ELF-1 (cell line): ENCODE results near the gene TSFM.

ENCODE experiments used
- DNase-seq: peaks from one replicate; pipeline ENCODE4 v3.0.0-alpha.2; 2016; ENCODE audit warnings: low read depth, low spot score

Gene TSFM

DNA sequence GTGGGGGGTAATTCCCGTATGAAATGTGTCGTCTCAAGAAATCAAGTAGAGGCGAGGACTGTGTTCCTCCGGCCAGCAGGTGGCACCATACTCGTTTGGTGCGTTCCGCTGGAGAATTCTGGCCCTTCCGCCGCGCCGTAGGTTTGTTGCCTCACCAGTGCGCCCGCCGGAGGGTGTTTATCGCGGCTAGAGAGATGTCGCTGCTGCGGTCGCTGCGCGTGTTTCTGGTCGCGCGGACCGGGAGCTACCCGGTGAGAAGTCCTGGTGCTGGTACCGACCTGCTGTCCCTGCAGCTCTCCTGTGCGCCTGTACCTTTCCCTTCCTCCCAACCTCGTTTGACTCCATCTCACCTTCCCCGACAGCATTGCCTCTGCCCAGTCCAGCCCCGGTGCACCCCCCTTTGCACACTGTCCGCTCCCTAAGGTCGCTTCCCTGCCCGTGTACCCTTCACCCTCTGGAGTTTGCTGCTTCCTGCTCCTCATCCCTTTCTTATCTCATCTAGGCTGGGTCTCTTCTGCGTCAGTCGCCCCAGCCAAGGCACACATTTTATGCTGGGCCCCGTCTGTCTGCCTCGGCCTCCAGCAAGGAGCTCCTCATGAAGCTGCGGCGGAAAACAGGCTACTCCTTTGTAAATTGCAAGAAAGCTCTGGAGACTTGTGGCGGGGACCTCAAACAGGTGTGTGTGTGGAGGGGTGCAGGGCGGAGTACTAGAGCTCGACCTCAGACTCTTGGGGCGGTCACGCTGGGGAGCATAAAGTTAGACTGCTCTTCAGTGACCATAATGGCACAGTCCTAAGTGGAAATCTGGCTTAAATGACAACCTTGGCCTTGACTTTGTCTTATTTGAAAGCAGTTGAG, at the start of gene TSFM:
Gene TSFM (plus strand): TSS at position 180 of the 858 bp plus-strand sequence. CDS start 15 bp downstream, at position 195.
- peak; percentile 93 for DNase-seq

DNA sequence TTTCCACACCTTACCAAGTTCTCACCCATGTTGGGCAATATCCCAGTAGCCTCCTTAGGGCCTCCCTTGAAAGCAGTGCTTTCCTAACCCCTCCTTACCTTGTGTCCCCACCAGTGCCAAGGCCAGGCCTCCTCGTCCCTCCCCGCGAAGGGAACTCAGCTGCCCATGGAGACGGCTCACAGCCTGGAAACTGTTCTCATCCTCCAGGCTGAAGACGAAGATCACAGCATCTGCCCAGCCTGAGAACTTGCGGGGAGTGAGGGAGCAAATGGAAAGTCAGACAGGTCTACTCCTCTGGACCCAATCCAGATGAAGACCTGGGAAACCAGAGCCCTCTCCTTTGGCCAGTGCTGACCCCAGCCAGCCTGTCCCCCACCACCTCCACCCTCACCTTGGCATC, 48.7 kb upstream of the TSFM start:
- no peak for DNase-seq

DNA sequence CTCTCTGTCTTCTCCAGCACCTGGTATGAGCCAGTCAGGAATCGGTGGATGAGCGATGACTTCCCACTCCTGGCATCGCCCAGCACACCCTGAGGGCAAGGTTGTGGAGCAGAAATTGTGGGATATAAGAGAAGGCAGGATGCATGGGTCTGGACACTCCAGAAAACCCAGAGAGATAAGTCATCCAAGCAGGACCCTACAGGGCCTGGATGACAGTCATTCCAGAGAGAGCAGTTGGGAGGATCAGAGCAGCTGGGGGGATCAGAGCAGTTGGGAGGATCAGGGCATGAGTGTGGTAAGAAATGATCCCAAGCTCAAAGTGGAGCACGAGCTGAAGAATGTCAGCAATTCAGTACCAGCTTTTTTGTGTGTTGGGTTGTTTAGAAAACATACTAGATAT, 48.0 kb upstream of the TSFM start:
- no peak for DNase-seq

DNA sequence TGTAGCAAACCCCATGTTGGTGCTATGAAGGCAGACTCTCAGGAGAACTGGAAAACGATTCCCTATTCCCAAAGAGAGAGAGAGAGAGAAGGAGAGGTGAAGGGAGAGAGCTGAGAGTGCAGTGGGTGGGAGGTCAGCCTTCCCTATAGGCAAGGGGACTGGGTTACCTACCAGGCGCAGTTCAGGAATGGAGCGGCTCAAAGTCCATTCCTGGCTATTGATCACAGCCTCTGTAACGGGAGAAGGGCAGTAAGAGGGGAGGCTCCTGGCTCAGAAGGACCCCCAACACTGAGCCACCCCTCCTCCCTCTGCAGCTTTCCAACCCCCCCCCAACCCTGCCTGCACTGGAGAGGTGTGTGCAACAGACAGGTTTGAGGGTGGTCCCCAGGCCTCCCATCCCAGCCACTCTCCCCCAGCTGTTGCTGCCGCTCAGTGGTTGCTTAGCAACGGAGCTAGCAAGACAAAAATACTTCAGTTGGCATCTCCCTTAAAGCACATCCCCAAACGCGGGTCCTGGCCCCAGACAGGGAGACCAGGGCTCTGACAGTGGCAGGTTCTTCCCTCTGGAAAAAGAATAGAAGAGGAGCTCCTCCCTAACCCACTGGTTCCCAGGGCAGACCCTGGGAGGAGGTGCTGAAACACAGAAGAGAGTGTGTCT, 47.3 kb upstream of the TSFM start:
- DNase-seq = no peak

DNA sequence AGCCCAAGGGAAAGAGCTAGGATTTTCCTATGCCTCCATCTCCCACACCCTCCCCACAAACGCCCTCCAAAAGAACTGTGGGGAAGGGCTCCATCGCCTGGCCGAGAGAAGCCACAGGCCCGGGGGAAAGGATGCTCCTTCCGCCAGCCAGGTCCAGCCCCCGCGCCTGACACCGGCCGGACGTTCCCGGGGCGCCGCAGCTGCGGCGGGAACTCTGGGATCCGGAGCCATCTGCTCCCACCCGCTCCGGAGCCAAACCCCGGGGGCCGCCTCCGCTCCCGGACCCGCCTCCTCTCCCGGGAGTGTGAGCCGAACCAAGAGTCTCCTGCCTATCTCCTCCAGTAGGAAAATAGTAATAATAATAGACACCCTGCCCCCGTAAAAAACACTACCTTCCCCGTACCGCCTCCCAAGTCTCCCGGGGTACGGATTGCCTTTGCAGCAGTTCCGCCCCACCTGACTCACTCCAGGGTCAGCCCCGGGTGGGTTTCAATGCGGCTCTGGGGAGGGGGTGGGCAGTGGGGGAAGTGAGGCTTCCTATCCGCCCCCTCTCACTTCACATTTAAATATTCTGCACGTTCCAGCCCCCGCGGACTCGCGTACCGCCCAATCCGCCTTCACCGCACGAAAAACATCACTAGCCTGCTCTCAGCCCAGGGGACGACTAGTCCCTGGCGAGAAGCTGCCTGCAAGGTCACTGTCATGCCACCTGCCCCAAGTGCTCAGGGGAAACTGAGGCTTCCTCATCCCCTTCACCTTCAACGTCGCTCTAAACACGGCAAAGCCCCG, 46.4 kb upstream of the TSFM start:
- peak; percentile 67 for DNase-seq

DNA sequence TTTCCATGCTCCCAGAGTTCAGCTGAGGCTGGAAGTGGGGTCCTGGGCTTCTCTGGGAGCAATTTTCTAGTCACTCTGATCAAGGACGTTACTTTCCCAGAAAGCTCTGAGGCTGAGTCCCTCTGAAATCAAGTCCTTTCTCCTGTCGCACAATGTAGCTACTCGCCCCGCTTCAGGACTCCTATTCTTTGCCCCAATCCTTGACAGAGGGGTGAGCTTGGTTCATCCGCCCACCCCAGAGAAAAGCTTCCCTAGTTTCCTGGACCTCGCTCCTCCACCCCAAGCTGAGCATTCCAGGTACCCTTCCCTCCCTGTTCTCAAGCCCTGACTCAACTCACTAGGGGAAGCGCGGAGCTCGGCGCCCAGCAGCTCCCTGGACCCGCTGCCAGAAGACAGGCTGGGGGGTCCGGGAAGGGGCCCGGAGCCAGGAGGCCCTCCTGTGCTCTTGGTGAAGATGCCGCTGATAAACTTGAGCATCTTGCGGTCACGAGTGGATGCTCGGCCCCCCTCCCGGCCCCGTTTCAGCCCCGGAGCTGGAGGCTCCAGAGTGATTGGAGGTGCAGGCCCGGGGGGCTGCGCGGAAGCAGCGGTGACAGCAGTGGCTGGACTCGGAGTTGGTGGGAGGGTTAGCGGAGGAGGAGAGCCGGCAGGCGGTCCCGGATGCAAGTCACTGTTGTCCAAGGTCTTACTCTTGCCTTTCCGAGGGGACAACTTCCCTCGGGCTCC, 45.7 kb upstream of the TSFM start:
- peak; percentile 23 for DNase-seq

DNA sequence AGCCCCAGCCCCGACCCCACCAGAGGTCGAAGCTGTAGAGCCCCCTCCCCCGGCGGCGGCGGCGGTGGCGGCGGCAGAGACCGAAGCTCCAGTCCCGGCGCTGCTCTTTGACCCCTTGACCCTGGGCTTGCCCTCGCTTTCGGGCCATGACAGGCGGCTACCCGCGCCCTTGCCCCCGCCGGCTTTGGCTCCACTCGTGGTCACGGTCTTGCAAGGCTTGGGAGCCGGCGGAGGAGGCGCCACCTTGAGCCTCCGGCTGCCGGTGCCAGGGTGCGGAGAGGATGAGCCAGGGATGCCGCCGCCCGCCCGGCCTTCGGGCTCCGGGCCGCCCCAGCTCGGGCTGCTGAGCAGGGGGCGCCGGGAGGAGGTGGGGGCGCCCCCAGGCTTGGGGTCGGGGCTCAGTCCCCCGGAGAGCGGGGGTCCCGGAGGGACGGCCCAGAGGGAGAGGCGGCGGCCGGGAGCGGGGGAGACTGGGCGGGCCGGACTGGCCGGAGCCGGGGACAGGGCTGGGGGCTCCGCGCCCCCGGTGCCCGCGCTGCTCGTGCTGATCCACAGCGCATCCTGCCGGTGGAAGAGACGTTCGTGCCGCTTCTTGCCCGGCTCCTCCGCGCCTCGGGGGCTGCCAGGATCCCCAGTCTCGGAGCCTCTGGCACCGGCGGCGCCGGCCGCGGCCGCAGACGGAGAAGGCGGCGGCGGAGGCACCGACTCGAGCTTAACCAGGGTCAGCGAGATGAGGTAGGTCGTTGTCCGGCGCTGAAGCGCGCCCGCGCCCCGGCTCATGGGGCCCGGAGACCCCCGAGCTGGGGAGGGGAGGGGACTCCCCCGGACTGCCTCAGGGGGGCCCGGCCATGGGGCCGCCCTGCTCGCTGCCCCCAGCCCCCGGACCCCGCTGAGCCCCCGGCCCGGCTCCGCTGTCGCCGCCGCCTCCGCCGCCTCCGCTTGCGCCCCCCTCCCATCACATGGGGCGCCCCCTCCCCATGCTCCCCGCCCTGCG, 44.8 kb upstream of the TSFM start:
- peak; percentile 18 for DNase-seq

DNA sequence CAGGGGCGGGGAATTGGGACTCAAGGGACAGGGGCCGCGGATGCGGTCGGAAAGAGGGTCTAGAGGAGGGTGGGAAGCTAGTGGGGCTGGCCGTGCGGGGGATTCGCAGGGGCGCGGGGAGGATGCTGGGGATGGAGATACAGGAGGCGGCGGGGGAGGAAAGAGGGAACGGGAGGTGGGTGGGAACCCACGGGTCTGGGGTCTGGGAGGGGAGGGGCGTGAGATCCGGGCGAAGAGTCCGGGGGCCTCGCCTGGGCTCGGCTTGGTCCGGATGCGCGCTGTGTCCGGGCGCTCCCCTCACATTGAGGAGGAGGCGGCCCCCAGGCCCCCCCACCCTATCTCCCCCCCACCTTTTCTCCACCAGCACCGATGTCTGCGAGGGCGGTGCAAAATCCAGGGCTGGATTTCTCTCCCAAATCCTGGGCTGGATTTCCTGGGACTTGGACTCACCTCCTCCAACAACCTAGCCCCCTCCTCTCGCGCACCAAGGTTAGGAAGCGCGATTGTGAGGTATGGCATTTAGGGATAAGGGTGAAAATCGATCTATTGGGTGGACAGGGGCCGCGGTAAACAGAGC, 43.8 kb upstream of the TSFM start, which contains the start of gene AGAP2:
Gene AGAP2 (minus strand): TSS at position 82 of the 577 bp plus-strand sequence. CDS start 496 bp downstream, outside the sequence.
- DNase-seq = peak; percentile 57

DNA sequence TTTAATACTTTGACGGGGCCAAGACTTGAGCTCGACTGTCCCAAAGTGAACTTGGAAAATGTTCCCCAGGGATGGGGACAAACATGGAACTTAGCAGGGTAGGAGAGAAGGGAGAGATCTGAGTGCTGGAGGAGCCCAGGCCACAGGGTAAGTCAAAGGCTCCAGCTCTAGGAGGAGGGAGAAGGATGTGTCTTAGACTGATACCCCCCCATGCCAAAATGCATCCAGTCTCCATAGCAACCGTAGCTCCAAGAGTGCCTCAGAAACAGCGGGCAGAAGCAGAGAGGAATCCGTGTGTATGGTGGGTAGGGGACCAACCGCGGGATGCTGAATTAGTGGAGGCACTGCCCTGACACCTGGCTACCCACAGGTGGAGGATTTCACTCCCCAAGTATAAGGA, 43.2 kb upstream of the TSFM start:
- no peak for DNase-seq

DNA sequence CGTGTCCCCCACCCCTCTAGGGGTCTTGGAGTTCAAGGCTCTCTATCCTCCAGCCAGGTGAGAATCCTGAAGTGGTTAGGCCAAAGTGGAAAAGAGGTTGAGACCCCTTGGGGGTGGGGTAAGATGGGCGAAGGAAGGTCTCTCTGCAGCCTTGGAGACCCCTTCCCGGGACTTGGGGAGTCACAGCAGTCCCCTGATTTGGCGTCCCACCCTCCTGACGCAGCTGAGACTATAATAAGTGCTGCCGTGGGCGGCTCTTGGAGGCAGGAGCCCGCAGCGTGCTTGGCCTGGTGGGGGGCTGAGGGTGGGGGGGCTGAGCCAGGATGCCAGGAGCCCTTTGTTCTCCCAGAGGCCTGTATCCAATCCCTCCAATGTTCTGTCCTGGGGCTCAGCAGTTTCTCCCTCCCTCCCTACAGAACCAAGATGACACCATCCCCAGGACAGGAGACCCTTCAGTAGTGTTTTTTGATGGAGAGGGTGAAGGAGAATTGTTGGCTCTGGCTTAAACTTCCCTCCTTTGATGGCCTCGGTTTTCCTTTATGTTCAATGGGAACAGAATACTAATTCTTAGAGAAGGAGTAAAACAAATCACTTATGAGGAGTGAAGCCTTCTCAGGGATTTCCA, 42.6 kb upstream of the TSFM start:
- no peak for DNase-seq

DNA sequence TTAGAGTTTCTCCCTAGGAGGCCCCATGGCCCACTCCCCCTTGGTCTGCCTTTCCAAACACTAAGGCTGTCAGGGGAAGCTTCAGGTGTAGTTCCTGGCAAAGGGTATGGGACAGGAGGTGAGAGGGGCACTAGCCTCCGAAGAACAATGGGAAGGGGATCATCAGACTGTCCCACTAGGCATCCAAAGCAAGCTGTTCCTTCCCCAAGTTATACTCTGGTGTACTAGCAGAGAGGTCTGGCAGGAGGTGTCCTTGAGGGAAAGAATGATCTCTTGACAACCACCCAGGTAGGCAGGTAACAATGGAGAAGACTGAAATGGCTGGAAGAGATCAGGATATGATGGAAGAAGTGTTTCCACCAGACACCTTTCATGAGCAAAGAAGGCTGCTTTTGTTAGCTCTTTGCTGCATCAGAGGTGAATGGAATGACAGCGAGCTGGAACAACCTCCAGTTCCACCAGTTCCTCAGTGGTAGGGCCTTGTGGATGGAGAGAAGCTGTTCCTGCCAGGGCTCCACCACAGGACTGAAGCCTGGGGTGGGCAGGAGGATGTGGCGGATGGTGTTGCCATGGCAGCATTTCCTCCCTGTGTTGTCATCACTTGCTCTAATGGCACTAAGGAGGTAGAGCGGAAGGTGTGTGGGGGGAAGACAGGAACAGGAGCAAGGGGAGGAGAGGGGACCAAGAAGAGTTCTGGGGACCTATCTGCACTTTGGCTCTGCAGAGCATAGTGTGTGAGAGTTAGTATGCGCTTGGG, 41.8 kb upstream of the TSFM start:
- no peak for DNase-seq

DNA sequence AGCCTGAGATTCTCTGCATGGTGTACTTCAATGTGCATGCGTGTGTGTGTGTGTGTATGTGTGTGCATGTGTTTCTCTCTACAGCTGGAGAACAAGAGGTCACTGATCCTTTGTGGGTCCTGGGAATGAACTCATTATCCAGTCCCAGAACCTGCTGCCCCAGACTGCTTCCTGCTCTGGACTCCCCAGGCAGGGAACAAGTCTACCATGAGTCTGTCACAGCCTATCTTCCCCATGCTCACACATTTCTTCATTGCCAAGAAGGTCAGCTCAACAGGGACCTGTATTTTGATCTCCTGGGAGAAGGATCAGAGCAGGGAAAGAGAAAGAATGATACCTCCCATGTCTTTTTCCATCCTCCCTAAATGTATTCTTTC, 41.2 kb upstream of the TSFM start:
- no peak for DNase-seq

DNA sequence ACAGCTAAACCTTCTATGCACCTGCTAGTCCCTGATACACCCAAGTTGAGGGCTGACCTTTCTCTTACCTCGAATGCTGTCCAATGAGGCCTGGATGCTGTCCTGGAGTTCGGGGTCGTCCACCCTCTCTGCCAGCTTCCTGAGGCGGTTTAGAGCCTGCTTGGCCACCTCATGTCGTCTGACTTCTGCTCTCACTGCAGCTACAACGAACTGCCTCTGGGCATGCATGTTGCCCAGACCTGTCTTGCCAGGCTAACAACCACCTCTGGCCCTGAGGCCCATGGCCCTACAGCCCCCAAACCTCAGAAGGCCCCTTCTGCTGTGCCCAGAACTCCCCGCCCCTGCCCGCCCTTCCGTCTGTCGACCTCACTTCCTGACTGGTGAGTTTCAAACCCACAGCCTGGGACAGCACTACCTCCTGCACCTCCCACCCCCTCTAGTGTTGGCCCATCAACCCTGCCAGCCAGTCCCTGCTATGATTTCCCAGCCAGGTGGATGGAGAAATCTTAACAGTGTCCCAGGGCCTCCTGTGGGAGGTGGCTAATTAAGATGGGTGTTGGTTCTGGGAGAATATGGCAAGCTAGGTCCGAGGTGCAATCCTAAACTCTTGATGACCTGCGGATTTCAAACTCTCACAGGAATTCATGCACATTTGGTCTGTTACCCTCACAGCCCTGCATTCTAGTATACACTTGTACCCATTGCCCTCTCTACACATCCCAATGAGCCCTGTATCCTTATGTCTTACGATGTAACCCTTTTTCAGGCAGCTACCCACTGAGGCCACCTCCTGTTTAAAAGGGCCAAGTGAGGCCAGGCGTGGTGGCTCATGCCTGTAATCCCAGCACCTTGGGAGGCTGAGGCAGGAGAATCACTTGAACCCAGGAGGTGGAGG, 40.5 kb upstream of the TSFM start:
- peak; percentile 55 for DNase-seq

DNA sequence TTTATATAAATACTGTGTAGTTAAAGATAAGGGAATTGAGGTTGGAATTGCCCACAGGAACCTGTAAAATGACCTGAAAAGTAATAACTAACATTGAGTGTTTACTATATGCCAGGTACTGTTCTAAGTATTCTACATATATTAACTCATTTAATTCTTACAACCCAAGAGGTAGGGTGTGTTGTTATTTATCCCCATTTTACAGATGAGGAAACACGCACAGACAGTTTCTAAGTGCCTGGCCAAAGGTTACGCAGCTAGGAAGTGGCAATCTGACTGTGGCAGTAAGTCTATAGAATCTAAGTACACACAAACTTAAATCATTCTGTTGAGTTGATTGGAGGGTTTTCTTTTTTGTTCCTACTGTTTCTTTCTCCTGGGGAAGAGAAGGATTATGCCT, 38.8 kb upstream of the TSFM start:
- no peak for DNase-seq

DNA sequence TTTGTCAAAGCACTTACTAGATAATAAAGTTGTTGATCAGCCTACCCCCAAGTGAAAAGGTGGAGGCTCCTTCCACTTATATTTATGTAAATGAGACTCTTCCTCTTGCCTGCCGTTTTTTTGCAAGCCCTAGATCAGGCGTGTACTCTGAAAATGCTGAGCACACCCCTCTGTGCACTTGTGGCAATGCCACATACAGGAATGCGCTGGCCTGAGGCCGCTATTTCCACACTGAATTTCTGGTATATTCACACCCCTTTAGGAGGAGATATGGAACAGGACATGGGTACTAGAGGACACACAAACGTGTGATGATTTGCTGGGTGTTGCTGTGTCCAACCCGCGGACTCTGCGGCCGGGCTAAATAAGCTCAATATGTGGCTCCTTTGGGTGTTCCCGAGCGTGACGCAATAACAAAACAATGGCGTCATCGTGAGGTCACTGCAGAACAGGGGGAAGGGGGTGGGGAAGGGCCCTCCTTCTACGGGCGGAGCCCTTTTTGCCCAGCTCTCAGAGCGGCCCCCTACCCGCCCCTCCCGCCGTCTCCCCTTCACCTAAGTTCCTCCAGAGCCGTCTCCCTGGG, 38.3 kb upstream of the TSFM start:
- DNase-seq = no peak

DNA sequence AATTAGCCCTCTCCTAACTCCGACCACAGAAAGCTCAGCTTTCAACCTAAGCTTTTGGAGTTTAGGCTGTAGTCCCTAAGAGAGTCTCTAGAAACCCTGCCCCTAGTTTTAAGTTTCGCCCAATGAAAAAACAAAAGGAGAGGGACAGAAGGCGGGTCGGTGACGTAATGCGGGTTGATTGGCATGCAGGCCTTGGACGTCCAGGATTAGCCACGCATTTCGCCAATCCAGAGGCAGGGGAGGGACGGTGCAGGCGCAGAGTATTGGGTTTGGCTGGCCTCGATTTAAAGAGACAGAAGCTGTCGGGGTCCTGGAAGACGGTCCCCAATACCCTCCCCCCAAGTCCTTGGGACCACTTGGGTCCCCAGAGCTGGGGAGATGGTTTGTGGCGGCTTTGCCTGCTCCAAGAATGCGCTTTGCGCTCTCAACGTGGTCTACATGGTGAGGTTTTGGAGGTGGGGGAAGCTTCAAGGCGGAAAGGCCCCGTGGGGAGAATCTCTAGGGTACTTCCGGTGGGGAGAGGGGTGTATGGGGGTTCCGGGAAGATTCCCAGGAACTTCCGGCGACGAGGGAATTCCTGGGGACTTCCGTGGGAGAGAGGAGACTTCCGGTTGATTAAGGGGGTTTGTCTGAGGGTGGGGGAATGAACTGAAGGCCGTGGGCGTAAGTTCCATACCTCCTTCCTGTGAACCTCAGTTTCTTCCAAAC, 37.7 kb upstream of the TSFM start, which contains the start of gene TSPAN31:
Gene TSPAN31 (plus strand): TSS at position 263 of the 708 bp plus-strand sequence. CDS start 116 bp downstream, at position 379.
- DNase-seq = peak; percentile 96
